DND-41 (cell line): ENCODE measurements around the gene OR52K2.

Experiments
- ATAC-seq: fragments of 200-7000 bp; cut with Tn5 transposase; 3 replicates; pipeline ENCODE4 v1.9.1; 2021; ENCODE audit warnings: low read depth; ENCODE audit not compliant: insufficient read depth
- DNase-seq: peaks from one replicate; pipeline ENCODE4 v3.0.0-alpha.2; 2020
- H2AFZ ChIP-seq: 2 replicates; pipeline ENCODE4 v1.6.0; 2012; ENCODE audit warnings: low read depth, low read length
- H3K27ac ChIP-seq: 2 replicates; pipeline ENCODE4 v1.5.1; 2012; ENCODE audit warnings: low read length, inconsistent platforms
- H3K27me3 ChIP-seq: fragments of 200-600 bp; sonication (generic); 2 replicates; pipeline ENCODE4 v1.6.0; 2012; ENCODE audit warnings: low read length, mild to moderate bottlenecking, inconsistent platforms; ENCODE audit not compliant: insufficient read depth, poor library complexity
- H3K36me3 ChIP-seq: 2 replicates; pipeline ENCODE4 v1.5.1; 2012; ENCODE audit warnings: low read length, inconsistent platforms; ENCODE audit not compliant: insufficient read depth
- H3K4me1 ChIP-seq: 2 replicates; pipeline ENCODE4 v1.5.1; 2012; ENCODE audit warnings: mild to moderate bottlenecking, low read length; ENCODE audit not compliant: insufficient read depth
- H3K4me2 ChIP-seq: 2 replicates; pipeline ENCODE4 v1.6.0; 2012; ENCODE audit warnings: mild to moderate bottlenecking, moderate library complexity, low read length, inconsistent platforms; ENCODE audit not compliant: insufficient read depth
- H3K4me3 ChIP-seq, 2 experiments: fragments of 200-600 bp in 1 of 2; shearing (Covaris generic) in 1 of 2; 2 replicates each; pipeline ENCODE4 v1.5.1; 2012 to 2016; ENCODE audit warnings: inconsistent platforms in 2 of 2, low read length in 2 of 2, mild to moderate bottlenecking in 2 of 2, low read depth in 1 of 2, moderate library complexity in 1 of 2
- H3K79me2 ChIP-seq: 2 replicates; pipeline ENCODE4 v1.6.0; 2012; ENCODE audit warnings: low read length, inconsistent platforms; ENCODE audit not compliant: insufficient read depth
- H3K9ac ChIP-seq: 2 replicates; pipeline ENCODE4 v1.6.0; 2012; ENCODE audit warnings: low read depth, mild to moderate bottlenecking, inconsistent platforms, low read length, moderate library complexity
- H3K9me3 ChIP-seq: 2 replicates; pipeline ENCODE4 v1.5.1; 2012; ENCODE audit warnings: low read length, moderate library complexity, mild to moderate bottlenecking, inconsistent platforms; ENCODE audit not compliant: insufficient read depth, severe bottlenecking
- H4K20me1 ChIP-seq: 2 replicates; pipeline ENCODE4 v1.6.0; 2012; ENCODE audit warnings: low read length; ENCODE audit not compliant: insufficient read depth
- CTCF ChIP-seq: IDR thresholded peaks from 2 replicates; pipeline ENCODE4 v1.5.1; 2012; ENCODE audit warnings: borderline replicate concordance, low read length, moderate library complexity, mild to moderate bottlenecking; ENCODE audit not compliant: poor library complexity, severe bottlenecking; ENCODE audit errors: extremely low read depth
- EZH2 ChIP-seq: IDR thresholded peaks from 3 replicates; pipeline ENCODE4 v1.6.1; 2012; ENCODE audit warnings: borderline replicate concordance, low read depth, mild to moderate bottlenecking, moderate library complexity, low read length, inconsistent platforms; ENCODE audit not compliant: severe bottlenecking

OR52K2 gene

DNA sequence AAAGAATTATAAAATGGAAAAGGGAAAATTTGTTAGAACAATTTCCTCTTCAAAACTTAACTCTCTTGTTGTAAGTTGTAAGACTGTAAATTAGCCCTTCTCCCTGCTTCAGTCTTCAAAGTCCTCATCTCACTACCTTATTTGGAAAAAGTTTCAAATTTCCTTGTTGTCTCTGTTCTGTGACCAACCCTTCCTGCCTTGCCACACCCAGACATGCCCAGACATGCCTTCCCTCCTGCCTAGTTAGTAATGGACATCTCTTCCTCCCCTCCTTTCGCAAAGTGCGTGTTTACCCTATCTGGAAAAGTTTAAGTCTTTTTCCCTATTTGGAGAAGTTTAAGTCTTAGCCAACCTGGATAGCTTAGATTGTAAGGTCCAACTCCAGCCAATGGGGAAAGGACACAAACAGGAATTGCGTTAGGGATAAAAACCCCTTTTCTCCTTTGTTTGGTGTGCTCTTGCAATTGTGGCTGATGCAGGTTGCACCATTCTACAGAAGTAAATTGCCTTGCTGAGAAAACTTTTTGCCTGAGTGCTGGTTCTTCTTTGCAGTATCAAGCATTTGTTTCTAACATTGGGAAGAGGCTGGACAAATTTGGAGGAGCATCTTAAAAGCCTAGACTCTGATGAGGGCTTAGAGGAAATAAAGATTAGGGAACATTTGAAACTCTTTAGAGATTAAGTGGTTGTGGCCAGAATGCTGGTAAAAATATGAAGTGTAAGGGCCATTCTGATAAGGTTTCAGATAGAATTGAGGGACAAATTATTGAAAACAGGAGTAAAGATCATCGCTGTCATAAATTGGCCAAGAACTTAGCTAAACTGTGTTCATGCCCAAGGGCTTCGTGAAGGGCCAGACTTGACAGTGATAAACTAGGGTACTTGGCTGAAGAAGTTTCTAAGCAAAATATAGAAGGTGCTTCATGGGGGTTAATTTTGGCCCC, 15.4 kb downstream of the OR52K2 start:
- Histone ChIP-seq H3K27me3 (peaks cover 4% of the 10 kb centered on the region), H3K4me3 (no peak overlapping the region), H3K27ac (no peak overlapping the region), H2AFZ (no peak overlapping the region), H3K4me2 (no peak overlapping the region), H4K20me1 (no peaks in the 10 kb centered on the region), H3K9me3 (no peaks in the 10 kb centered on the region), H3K4me1 (no peaks in the 10 kb centered on the region), H3K9ac (no peak overlapping the region), H3K79me2 (no peaks in the 10 kb centered on the region), H3K36me3 (no peaks in the 10 kb centered on the region)
- DNase-seq (no peak), ATAC-seq (no peak)
- no peak for TF ChIP-seq EZH2
- TF ChIP-seq CTCF: no peak

DNA sequence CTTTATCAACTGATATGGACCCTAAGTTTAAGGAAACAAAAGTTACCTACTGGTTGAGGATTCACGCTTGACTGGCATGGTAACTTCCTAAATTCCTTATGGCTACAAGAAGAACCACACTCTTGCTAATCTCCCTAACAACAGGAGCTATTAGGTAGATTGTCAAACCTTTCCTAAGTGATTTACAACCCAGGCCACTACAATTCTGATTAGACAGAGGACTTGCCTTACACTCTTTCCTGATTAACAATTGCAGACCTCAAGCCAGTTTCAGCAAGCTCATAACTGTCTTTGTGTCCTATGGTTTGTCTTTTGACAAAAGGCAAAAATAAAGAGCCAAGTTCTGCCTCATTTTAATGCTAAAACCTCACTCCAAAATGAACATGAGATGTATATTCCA, 16.3 kb downstream of the OR52K2 start:
- H2AFZ ChIP-seq: no peak overlapping the region
- H3K9me3 ChIP-seq: no peaks in the 10 kb centered on the region

DNA sequence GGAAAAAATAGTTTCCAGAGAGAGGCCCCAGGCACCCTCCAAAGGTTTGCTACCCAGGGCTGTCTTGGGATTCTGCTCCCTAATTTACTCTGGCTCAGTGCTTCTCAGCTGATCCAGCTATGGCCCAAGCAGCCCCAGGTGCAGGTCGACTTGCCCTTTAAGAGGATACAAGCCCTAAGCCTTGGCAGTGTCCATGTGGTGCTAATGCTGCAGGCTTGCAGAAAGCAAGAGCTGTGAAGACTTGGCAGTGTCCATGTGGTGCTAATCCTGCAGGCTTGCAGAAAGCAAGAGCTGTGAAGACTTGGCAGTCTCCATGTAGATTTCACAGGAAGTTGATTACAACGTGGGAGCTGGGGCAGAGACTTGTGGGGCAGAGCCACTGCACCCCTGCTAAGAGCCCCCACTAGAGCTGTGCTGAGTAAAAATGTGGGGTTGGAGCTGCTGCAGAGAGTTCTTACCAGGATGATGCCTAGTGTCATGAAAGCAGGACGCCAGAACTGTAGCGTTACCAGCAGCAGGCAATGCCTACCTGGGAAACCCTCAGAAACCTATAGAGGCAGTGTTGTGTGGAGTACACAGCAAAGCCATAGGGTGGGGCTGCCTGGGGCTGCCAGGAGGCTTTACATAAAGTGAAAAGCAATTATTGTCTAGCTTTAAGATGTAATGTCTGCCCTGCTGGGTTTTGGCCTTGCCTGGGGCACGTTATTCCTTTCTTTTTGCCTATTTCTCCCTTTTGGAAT, 17.2 kb downstream of the OR52K2 start:
- no peaks in the 10 kb centered on the region for H3K79me2 ChIP-seq
- no peaks in the 10 kb centered on the region for H3K9me3 ChIP-seq
- no peaks in the 10 kb centered on the region for H4K20me1 ChIP-seq
- no peaks in the 10 kb centered on the region for H3K4me1 ChIP-seq
- H2AFZ ChIP-seq: no peak overlapping the region
- no peak overlapping the region for H3K9ac ChIP-seq
- no peak for DNase-seq
- ATAC-seq: no peak
- no peak overlapping the region for H3K4me3 ChIP-seq
- TF ChIP-seq CTCF (no peak), EZH2 (no peak)
- no peaks in the 10 kb centered on the region for H3K36me3 ChIP-seq
- H3K27me3 ChIP-seq: peaks cover 7% of the 10 kb centered on the region
- H3K27ac ChIP-seq: no peak overlapping the region
- no peak overlapping the region for H3K4me2 ChIP-seq

More for the DNA sequence above, 16.3 kb downstream of the OR52K2 start:
- DNase-seq: no peak
- Histone ChIP-seq H3K79me2 (no peaks in the 10 kb centered on the region), H3K27ac (no peak overlapping the region), H4K20me1 (no peaks in the 10 kb centered on the region), H3K36me3 (no peaks in the 10 kb centered on the region), H3K4me3 (no peak overlapping the region), H3K9ac (no peak overlapping the region), H3K27me3 (peaks cover 4% of the 10 kb centered on the region), H3K4me1 (no peaks in the 10 kb centered on the region), H3K4me2 (no peak overlapping the region)
- ATAC-seq: no peak
- TF ChIP-seq CTCF (no peak), EZH2 (no peak)
